ENCODE results near the gene RNFT2.
"Not testable (repeated sequence)": the region's sequence is repeated elsewhere in the genome, so short reads cannot be mapped to it uniquely, and the experiment has no call there.

The RNFT2 gene

DNA sequence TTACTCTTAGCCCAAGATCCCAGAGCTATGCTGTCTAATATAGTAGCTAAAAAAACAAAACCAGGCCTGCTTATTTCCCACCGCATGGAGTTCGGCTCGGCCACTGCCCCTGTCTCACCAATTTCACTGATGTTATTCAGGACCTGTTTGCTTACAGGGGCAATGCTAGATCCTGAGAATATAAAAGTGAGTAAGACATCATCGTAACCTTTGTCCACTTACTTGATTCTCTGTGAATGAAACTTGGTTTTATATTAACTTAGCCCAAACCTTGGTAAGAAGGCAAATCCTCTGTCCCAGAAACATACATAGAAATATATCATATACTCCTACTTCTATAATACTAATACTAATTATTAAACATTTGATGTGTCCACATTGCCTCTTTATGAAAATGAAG, 56.6 kb downstream of the RNFT2 start:
- no peak for DNase-seq (ENCODE audit: low read depth in 2 of 2)

DNA sequence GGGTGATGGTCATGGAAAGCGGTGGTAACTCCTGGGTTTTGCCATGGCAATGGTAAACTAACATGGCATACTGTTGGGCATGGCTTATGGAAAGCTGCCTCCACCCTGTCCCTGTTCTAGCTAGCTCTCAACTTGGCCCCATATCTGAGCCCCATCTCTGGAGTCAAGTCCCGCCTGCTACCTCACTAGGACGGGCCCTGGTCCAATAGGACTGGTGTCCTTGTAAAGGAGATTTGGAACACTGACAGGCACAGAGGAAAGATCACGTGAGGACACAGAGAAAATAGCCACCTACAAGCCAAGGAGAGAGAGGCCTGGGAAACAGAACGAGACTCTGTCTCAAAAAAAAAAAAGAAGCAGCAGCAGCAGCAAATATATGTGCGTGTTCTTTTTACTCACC, 59.8 kb downstream of the RNFT2 start:
- DNase-seq (ENCODE audit: low read depth in 2 of 2): no peak

DNA sequence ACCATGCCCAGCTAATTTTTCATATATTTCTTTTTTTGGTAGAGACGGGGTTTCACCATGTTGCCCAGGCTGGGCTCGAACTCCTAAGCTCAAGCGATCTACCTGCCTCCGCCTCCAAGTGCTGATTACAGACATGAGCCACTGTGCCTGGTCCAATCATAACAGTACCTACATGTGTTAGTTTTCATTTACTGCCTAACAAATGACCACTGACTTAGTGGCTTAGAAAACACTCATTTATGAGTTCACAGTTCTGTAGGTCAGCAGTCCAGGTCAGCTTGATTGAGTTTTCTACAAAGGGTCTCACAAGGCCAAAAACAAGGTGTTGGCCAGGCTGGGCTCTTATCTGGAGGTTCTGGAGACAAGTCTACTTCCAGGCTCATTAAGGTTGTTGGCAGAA, 60.6 kb downstream of the RNFT2 start:
- DNase-seq (ENCODE audit: low read depth in 2 of 2): no peak

DNA sequence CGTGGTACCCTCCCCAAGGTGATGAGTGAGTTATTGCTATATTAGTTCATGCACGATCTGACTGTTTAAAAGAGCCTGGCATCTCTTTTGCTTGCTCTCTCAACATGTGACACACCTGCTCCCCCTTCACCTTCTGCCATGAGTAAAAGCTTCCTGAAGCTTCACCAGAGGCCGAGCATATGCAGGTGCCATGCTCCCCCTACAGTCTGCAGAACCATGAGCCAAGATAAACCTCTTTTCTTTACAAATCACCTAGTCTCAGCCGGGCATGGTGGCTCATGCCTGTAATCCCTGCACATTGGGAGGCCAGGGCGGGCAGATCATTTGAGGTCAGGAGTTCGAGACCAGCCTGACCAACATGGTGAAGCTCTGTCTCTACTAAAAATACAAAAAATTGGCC, 61.8 kb downstream of the RNFT2 start:
- no peak for DNase-seq (ENCODE audit: low read depth in 2 of 2)

DNA sequence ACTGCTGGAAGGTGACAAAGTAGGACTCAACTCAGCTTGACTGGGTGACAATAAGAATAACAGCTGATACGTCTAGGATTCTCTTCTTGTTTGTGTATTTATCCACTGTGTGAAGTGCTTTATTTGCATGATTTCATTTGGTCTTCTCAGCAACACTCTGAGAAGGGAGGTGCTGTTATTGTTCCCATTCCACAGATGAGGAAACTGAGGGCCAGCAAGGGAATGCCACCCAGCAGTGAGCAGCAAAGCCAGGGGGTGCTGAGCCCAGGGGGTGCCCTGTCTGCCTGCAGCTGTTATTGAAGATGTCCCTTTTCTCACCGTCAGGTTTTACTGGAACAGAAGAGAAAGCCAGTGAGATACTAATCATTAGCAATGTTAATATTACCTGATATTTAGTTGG, 62.8 kb downstream of the RNFT2 start:
- no peak for DNase-seq (ENCODE audit: low read depth in 2 of 2)

DNA sequence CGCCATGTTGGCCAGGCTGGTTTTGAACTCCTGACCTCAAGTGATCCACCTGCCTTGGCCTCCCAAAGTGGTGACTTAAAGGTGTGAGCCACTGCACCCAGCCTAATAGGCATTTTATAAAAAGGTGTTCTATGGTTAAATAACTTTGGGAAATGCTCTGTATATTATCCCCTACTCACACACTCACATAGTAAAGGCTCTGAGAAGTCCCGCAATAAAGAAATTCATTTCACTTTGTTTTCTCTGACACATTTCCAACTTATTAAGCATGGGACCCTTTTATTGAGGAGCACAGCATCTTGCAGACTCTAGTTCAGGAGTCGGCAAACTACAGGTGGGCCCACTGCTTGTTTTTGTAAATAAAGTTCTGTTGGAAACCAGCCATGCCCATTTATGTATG, 63.9 kb downstream of the RNFT2 start:
- no peak for DNase-seq (ENCODE audit: low read depth in 2 of 2)

DNA sequence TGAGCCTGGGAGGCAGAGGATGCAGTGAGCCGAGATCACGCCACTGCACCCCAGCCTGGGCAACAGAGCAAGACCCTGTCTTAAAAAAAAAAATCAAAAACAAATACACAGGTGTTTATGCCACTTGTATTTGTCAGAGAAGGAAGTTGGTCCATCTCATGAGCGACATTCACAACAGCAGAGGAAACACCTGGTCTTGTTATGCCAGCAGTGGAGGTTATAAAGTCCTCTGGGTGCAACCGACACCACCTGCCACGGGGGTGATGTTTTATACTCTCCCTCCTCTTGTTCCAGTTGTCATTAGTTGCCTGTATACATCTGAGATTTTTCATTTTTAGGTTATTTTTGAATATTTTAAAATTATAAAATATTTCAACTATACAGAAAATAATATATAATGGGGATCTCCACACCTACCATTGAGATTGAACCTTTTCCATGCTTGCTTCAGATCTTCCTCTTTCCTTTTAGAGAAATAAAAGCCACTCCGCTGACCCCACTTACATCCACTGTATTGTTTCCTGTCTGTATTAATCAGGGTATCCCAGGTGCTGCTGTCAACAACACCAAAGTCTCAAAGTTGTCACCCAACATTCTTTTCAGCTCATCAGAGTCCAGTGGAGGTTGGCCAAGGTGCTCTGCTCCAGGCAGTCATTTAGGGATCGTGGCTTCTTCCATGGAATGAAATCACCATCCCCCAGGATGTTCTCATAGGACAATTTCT, 65.1 kb downstream of the RNFT2 start:
- no peak for DNase-seq (ENCODE audit: low read depth in 2 of 2)

DNA sequence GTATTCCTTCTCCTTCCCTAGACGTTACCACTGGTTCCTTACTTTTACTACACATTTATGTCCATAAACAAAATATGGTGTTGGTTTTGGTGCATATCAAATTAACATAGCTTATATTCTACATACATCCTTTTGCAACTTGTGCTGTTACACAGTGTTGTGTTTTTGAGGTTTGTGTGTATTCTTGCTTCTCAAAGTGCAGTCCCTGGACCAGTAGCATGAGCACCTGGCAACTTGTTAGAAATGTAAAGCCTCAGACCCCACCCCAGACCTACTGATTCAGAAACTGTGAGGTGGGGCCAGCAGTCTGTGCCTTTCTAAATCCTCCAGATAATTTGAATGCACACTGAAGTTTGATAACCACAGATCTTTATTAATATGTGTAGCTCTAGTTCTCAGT, 65.9 kb downstream of the RNFT2 start:
- no peak for DNase-seq (ENCODE audit: low read depth in 2 of 2)

DNA sequence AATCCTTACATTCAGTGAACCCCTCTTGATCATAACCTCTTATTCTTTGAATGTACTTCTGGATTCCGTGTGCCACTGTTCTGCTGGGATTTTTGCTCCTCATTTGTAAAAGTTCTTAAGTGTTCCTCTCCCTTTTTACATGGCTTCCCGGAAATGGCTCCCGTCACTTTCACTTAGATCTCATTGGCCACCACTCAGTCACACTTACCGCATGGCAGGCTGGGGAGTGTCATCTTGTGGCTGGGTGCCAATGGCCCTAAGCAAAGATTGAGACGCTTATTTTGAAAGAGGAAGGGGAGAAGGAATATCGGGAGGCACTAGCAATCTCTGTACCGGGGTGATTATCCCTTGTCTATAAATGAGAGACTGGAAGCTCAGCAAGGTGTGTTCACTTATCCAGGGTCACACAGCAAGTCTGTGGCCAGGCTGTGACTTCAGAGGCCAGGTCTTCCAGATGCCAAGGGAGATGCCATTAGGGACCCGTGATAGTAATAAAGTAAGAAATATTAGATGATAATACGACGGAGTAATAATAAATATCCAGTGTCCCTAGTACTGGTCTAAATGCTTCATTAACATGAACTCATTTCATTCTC, 68.8 kb downstream of the RNFT2 start:
- DNase-seq (ENCODE audit: low read depth in 2 of 2): no peak

DNA sequence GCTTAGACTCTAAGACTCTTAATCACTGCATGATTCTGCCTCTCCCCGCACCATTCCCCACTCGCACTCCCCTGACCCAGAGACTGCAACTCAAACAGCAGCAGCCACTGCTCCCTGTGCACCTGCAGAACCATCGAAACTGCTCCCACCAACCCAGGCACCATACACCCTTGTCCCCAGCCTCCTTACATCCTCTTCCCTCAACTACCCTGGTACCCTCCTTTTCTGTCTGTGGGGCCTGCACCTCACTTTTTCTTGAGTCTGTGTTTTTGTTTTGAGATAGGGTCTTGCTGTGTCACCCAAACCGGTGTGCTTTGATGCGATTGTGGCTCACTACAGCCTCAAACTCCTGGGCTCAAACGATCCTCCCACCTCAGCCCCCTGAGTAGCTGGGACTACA, 69.4 kb downstream of the RNFT2 start:
- DNase-seq (ENCODE audit: low read depth in 2 of 2): no peak

DNA sequence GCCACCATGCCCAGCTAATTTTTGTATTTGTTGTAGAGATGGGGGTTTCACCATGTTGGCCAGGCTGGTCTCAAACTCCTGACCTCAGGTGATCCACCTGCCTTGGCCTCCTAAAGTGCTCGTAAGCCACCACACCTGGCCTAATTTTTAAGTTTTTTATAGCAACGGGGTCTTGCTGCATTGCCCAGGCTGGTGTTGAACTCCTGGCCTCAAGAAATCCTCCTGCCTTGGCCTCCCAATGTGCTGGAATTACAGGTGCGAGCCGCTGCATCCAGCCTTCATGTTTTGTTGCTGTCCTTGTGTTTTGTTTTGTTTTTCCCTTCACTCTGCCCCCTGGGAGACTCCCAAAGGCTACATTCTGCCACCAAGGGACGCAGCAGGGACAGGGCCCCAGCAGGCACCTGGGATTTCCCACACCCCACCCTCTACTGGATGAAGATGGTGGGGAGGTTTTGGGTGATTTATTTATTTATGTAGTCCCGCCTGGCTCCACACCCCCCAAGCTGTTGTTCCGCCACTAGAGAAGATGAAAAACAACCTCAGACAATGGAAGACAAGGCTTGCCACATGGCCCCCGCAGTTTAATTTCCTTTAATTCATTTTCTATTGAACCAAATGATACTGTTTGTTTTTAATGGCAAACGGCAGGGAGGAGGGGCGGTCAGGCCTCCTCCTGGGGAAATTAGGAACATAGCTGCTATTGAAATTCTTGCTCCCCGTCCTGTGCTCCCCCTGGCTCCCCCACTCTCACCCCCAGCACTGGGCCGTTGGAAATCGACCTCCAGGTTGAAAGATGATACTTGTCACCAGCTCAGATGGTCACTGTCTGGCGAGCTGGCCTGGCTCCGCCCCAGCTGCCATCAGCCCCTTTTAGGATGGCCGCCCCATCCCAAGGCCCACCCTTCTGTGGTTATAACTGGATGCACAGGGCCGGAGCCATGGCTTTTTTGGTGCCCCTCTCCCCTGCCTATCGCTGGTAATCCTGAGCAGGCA, 70.3 kb downstream of the RNFT2 start:
- no peak for DNase-seq (ENCODE audit: low read depth in 2 of 2)

DNA sequence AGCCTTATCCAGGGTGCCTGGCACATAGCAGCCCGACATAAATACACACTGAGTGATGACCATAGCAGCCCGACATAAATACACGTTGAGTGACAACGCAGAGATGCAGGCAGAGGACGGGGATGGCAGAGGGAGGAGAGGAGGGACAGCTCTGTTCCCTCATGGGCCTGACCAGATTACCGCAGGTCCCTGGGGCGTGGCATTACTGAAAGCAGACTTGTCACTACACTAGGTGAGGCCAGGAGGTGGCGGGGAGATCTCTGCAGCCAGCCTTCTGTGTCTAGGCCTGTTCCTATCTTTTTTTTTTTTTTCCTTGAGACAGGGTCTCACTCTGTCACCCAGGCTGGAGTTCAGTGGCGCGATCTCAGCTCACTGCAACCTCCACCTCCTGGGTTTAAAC, 74.1 kb downstream of the RNFT2 start:
- no peak for DNase-seq (ENCODE audit: low read depth in 2 of 2)

DNA sequence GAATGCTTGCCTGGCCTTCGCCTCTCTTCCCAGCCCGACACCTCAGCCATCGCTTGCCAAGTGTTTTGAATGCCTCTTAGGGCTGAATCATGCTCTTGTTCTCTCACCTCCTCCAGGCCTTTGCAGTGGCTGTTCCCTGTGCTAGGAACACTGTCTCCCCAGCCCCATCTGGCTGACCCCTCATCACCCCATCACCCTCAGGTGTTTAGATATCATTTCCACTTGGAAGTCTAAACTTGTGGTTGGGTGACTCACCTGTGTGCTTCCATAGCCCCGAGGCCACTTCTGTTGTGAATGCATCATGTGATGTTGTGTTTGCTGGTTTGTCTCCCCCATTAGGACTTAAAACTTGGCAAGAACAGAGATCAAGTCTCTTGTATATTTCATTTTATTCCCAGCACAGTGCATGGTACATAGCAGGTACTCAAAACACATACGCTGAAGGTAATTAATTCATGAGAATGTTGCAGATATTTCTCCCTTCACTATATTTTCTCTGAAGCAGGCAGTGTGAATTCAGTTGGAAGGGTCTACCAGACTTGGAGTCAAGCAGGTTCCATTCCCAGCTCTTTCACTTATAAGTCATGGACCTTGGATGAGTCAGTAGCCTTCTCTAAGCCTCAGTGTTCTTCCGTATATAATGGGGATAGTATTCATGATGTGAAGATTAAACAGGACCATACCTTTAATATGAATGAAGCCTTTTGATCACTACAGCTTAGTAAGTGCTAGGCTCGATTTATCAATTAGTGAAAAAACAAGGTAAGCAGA, 75.3 kb downstream of the RNFT2 start:
- DNase-seq (ENCODE audit: low read depth in 2 of 2): no peak

DNA sequence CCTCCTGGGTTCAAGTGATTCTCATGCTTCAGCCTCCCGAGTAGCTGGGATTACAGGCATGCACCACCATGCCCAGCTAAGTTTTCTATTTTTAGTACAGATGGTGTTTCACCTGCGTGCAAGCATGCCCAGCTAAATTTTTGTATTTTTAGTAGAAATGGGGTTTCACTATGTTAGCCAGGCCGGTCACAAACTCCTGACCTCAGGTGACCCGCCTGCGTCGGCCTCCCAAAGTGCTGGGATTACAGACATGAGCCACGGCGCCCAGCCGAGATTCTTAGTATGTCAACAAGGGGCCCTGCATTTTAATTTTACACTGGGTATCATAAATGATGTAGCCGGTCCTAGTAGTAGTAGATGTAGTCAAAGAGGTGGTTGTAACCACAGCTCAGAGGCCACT, 76.7 kb downstream of the RNFT2 start:
- DNase-seq (ENCODE audit: low read depth in 2 of 2): not testable (repeated sequence)

DNA sequence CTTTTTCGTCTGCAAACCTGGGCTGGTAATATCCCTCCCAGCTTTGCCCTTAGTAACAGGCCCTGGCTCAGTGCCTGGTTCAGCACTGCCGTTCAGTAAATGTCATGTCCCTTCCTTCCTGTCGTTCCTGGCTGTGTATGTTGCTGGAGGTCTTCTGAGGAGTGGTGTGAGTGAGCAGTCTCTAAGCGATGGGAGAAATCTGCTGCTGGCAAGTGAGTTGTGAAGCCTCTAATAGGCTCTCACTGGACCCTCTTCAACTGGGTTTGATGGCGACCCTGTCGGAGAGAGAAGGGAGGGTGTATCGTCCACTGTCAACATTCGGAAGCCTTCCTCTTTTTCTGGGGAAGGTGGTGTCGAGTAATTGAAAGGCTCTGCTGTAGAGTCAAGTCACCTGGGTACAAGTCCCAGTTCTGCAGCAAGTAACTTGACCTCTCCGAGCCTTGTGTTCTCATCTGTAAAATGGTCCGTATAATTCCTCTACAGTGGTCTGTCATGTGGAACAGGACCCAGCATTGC, 80.3 kb downstream of the RNFT2 start:
- no peak for DNase-seq (ENCODE audit: low read depth in 2 of 2)

DNA sequence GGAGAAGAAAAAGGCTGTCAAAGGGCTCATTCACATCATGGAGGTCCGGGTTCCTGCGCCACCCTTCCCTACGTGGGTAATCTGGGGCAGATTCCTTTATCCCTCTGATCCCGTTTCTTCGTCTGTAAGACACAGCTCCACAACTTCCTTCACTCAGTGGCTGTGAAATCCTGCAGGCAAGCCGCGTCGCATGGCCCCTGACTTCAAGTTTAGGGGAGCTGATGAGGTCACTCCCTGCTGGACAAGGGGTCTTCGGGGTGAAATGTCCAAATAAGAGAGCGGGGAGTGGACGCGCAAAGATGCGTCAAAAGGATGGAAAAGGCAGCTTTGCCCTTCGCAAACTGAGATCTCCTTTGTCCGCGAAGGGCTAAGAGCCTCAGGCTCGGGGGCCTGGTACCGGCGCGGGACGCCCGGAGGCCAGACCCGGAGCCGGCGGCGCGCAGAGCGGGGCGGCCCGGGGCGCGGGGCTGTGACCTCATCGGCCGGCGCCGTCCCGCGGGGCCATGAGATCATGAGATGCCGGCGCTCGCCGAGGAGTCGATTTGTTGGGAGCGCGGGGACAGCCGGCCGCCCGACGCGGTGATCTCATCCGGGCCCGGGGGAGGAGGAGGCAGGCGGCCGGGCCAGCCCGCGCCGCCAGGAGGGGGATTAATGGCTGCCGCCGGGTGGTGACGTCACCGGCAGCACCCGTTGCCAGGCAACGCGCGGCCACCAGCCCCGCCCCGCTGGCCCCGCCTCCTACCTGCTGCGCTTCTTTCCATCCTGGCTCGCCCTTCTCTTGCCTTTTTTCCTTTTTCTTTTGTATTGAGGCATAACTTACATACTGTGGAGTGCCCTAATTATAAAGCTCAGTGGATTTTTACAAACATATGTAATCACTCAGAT, 81.1 kb downstream of the RNFT2 start:
- peak; percentile 77 to 85 for DNase-seq (ENCODE audit: low read depth in 2 of 2)

DNA sequence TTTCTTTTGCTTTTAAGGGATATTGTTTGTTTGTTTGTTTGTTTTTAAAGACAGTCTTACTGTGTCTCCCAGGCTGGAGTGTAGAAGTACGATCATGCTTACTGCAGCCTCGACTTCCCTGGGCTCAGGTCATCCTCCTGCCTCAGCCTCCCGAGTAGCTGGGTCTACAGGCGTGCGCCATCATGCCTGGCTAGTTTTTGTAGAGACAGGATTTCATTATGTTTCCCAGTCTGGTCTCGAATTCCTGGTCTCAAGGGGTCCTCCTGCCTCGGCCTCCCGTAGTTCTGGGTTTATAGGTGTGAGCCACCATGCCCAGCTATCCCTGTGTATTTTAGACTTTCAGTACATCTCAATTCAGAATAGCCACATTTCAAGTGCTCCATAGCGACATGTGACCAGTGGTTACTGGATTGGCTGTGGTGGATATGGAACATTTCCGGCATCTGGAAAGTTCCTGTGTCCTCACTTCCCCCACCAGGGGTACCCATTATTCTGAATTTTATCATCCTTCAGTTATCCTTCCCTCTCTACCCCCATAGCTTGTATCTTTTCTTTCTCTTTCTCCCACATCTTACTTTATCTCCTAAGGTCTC, 82.0 kb downstream of the RNFT2 start:
- no peak for DNase-seq (ENCODE audit: low read depth in 2 of 2)

DNA sequence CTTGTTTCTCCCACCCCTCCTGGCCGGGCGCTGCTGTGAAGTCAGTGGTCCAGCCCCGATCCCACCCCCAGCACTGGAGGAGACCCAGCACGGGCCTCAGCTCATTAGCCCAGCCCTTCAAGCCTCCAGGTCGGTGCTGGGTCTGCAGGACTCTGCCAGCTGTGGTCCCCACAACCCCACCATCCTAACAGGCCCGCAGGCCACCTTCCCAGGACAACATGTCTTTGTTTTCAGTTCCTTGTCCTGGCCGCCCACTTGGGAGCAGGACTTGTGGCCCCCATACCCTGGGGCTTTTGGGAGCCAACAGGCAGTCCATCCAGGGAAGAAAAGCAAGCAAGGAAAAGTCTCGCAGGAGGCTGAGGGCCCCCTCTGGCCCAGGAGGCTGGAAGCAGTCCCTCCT, 83.2 kb downstream of the RNFT2 start:
- no peak for DNase-seq (ENCODE audit: low read depth in 2 of 2)

DNA sequence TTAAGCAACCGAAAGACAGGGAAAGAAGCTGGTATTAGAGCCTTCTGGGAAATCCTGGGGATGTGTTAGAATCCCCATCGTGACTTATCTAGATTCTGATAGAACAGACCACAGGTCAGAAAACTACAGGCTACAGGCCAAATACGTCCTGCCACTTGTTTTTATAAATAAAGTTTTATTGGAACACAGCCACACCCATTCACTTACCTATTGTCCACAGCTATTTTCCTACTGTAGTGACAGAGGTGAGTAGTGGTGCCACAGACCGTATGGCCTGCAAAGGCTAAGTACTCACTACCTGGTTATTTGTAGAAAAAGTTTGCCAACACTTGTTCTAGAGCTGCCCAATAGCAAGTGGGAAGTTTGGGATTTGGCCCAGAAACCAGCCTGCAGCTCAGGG, 89.3 kb downstream of the RNFT2 start:
- no peak for DNase-seq (ENCODE audit: low read depth in 2 of 2)

DNA sequence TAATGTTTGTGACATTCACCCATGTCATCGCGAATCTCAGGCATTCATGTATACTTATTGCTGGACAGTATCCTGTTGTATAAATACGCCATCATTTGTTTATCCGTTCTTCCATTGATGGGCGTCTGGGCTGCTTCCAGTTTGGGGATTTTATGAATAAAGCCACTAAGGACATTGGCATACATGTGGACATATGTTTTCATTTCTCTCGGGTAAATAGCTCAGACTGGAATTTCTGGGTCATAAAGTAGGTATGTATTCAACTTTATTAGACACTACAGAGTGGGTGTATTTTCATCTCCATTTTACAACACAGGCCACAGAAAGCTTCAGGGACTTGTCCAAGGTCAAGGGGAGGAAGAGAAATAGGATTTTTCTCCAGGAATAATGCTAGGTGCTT, 94.2 kb downstream of the RNFT2 start:
- no peak for DNase-seq (ENCODE audit: low read depth in 2 of 2)

Measured in stimulated activated CD8-positive, alpha-beta memory T cell treated with anti-CD3 and anti-CD28 coated beads, Interleukin-15, amount 100 ng/mL, for 4 hours (primary cell).